Breast epithelium (tissue), 3 donors: ENCODE measurements around the gene SLC16A7.

ENCODE experiments used
- POLR2A ChIP-seq: fragments of 450-650 bp; IDR thresholded peaks from one replicate; pipeline ENCODE4 v1.6.1; 2016; ENCODE audit warnings: antibody characterized with exemption, mild to moderate bottlenecking, moderate library complexity
- TF ChIP-seq, protein P1 (sequence below), 3 donors: fragments of 450-650 bp; IDR thresholded peaks; one replicate each; pipeline ENCODE4 v1.5.1; 2016 to 2017; ENCODE audit warnings: antibody characterized with exemption in 3 of 3, mild to moderate bottlenecking in 3 of 3, moderate library complexity in 3 of 3

DNA sequence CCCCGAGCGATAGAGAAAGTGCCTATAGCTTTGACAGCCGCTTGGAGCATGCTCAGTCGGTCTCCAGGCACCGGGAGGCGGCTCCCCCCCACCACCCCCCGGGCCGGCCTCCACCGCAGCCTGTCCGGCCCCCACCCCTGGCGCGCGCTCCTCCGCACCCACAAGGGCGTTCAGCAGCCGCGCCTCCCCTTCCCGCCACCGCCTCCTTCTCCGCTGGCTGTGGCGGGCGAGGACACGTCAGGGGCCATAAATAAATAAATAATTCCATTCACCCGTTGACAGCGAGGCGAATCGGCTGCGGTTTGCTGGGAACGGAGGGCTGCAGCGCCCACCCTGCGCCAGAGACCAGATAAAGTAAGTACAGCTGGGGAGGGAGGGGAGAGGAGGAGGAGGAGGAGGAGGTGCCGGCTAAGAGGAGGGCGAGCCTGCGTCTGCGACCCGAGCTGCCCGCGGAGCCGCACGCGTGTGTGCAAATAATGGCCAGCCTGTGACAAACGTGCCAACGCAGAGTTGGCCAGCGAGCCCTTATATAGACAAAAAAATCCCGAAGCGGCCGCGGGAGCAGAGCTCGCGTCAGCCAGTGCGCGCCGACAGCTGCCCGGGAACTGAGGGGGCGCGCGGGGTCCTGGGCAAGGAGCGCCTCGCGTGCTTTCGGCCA is at the start of gene SLC16A7:
- TF ChIP-seq, protein P1, sequence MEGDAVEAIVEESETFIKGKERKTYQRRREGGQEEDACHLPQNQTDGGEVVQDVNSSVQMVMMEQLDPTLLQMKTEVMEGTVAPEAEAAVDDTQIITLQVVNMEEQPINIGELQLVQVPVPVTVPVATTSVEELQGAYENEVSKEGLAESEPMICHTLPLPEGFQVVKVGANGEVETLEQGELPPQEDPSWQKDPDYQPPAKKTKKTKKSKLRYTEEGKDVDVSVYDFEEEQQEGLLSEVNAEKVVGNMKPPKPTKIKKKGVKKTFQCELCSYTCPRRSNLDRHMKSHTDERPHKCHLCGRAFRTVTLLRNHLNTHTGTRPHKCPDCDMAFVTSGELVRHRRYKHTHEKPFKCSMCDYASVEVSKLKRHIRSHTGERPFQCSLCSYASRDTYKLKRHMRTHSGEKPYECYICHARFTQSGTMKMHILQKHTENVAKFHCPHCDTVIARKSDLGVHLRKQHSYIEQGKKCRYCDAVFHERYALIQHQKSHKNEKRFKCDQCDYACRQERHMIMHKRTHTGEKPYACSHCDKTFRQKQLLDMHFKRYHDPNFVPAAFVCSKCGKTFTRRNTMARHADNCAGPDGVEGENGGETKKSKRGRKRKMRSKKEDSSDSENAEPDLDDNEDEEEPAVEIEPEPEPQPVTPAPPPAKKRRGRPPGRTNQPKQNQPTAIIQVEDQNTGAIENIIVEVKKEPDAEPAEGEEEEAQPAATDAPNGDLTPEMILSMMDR (IDR thresholded peaks at IDR 0.05): no peak
- TF ChIP-seq POLR2A: no peak
